Hypothalamus (tissue), 51 donors: Measurements from ENCODE around the gene CLDN25.

Experiments used
- DNase-seq, 51 donors: peaks; one replicate each; lab custom pipeline; 2025; lab: John Stamatoyannopoulos, UW

CLDN25 gene

DNA sequence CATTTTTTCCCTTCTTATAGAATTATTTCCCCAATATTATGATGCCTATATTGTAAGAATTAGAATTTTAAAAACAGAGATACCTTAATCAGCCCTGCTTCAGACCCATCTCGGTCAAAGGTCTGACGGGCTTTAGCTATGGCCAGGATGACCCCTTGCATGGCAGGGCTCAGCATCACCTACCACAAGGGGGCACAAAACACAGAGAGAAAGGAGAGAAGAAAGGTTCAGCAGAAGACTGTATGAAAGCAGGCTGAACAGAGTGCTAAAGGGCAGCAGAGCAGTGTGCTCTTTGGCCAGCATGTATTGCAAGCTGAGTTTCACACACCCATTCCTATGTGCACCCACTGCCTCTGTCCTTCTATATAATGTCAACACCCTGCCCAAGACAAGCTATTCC, 26.8 kb downstream of the CLDN25 start:
- no peak for DNase-seq

GRCh38 chr11:113808931-113809330, 29.3 kb downstream of the CLDN25 start:
- DNase-seq: no peak

DNA sequence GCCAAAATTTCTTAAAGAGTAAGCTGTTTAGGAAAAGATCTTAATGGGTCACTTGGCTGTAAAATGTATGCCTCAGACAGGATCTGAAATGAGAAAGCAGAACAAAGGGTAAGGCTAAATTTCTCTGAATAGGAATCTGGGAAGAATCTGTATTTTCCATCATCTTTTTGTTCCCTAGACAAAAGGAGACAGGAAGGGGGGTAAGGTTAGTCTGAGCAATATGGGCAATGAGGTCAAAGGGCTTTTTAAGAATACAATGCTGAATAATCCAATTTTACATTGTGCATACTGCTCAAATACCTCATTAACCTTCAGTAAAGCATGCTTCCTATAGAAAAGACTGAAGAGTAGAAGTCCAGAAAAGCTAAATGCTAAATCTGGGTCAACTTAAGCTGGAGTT, 34.6 kb downstream of the CLDN25 start:
- no peak for DNase-seq

DNA sequence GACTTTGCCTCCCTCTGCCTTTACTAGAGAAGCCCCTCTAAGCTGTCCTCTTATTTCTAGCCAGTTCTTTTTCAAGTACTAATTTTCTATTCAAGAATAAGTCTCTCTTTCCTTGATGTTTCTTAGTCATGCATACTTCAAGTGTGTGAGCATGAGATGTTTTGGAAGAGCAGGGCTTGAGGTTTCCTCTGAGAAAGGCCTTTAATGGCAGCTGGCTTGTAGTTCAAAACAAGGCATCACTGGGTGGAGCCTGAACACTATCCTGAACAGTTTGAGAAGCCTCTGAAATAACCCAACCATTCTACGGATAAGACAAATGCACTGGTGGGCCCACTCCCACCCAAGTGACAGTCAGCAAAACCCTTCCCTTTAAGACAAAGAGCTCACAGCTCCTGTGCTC, 37.6 kb downstream of the CLDN25 start:
- no peak for DNase-seq

GRCh38 chr11:113817626-113818025, 38.0 kb downstream of the CLDN25 start:
- DNase-seq: no peak

DNA sequence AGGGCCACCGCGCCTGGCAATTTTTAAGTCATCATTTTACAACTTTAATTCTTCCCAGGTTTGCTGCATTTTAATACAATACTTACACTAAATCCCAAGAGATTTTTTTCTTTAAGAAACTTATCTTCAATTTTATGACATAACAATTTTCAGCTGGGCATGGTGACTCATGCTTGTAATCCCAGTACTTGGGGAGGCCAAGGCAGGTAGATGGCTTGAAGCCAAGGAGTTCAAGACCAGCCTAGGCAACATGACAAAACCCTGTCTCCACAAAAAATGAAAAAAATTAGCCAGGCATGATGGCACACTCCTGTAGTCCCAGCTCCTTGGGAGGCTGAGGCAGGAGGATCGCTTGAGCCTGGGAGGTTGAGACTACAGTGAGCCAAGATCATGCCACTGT, 38.8 kb downstream of the CLDN25 start:
- DNase-seq: no peak

DNA sequence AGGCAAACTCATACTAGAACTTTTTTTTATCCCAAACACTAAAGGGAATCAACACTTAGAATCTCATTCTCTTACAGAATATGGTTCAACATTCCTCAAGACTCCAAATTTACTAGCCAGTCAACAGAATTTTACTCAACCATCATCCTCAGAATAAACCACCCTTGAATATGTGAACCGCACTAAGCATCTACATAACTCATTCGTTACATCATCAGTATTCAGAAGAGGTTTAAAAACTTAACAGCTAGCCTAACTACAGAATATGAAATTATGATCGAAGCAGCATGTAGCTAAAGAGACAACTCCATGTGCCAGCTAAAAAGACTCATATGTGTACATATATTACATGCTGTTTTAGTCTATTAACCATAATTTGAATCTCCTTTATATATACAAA, 47.9 kb downstream of the CLDN25 start:
- DNase-seq: no peak

GRCh38 chr11:113828191-113828590, 48.6 kb downstream of the CLDN25 start:
- DNase-seq: no peak

DNA sequence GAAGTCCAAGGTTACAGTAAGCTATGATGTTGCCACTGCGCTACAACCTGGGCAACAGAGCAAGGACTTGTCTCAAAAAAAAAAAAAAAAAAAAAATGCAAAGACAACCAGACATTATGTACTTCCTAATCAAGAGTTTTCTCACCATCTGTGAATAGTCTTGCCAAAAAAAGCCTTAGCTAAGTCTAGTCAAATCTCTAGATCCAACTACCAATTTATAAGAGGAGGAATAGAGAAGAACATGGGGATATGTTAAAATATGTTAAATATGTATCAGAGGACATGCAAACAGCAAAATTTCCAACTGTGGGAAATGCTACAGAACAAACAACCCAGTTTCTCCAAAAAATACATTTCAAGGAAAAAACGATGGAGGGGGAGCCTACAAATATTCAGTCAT, 50.2 kb downstream of the CLDN25 start:
- DNase-seq: no peak
